ENCODE measurements around the gene HMGCR.

DNA sequence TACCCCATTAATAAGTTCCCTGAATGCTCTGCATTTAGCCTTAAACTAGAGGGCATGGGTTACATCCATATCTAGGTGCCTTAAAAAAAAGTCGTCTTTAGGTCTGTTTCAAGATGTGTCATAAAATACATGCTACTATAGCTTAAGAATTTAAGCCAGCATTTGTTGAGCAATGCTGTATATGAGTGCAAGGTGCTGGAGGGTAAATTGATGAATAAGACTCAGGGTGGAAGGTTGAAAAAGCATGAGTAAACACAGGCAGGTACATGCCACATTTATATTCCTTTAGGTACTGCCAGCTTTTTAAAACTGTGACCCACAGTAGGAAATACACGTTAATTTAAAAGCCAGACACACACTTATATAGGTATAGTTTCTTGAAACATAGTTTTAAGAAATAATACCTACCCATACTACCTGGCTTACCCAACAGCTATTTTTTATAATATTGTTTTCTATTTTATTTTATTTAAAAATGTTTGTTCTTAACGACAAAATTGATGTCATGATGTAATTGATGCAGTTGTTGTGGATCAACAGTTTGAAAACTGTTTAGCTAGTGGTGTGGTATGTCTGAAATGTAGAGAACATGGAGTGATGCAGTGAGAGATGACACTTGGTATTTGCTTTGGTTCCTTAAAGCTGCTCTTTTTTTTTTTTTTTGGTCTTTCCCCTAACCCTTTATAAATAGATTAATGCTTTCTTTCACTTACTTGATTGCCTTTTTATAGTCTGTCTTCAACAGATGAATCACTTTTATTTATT, 3.9 kb downstream of the HMGCR start:
- TF ChIP-seq EZH2 (IDR thresholded peaks at IDR 0.05; ENCODE audit: low read depth, unreplicated experiment) (no peak), EZH2phosphoT487 (IDR thresholded peaks at IDR 0.05; ENCODE audit: unreplicated experiment) (no peak), CREB1 (CRISPR knock-in tag; IDR thresholded peaks at IDR 0.05; ENCODE audit: low read depth) (no peak)
- TF ChIP-seq, protein P1, sequence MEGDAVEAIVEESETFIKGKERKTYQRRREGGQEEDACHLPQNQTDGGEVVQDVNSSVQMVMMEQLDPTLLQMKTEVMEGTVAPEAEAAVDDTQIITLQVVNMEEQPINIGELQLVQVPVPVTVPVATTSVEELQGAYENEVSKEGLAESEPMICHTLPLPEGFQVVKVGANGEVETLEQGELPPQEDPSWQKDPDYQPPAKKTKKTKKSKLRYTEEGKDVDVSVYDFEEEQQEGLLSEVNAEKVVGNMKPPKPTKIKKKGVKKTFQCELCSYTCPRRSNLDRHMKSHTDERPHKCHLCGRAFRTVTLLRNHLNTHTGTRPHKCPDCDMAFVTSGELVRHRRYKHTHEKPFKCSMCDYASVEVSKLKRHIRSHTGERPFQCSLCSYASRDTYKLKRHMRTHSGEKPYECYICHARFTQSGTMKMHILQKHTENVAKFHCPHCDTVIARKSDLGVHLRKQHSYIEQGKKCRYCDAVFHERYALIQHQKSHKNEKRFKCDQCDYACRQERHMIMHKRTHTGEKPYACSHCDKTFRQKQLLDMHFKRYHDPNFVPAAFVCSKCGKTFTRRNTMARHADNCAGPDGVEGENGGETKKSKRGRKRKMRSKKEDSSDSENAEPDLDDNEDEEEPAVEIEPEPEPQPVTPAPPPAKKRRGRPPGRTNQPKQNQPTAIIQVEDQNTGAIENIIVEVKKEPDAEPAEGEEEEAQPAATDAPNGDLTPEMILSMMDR (conservative IDR thresholded peaks at IDR 0.05; ENCODE audit: low read depth in 2 of 2), result no peak

Measured in GM23338 (cell line).